A673 (cell line): ENCODE results near the gene MYL12B. TPM values are rescaled to one million over a fixed set of nuclear protein-coding genes. Genes with fewer than 3 reads are reported as not detected.

ENCODE experiments used
- BruUV-seq: library from RNA; stranded (reverse); fragments of 400-500 nt; replicated peaks from 2 replicates; lab custom pipeline; 2021; lab: Mats Ljungman, UMichigan
- CTCF ChIA-PET: fragments of 300-600 bp; sonication (Branson Sonifier 250); formaldehyde crosslinking; loops from one replicate; lab custom pipeline; 2022; ENCODE audit warnings: antibody characterized with exemption; lab: Charles Lee
- POLR2A ChIA-PET: fragments of 300-600 bp; sonication (Branson Sonifier 250); formaldehyde crosslinking; loops from one replicate; lab custom pipeline; 2022; ENCODE audit warnings: antibody characterized with exemption; ENCODE audit not compliant: low non-redundant PET; lab: Charles Lee
- DNase-seq: peaks from one replicate; pipeline ENCODE4 v3.0.0-alpha.2; 2015; ENCODE audit warnings: low spot score
- H3K27ac ChIP-seq: fragments of 200-600 bp; sonication (generic); 2 replicates; pipeline ENCODE4 v1.5.1; 2016; ENCODE audit warnings: mixed run types, low read depth, mild to moderate bottlenecking, mixed read lengths, antibody characterized with exemption, low read length; ENCODE audit not compliant: poor library complexity, severe bottlenecking
- H3K27me3 ChIP-seq: fragments of 200-600 bp; sonication (generic); replicated peaks from 2 replicates; pipeline ENCODE4 v1.6.1; 2017; ENCODE audit warnings: mixed run types, low read depth, mild to moderate bottlenecking, mixed read lengths, antibody characterized with exemption, low read length; ENCODE audit not compliant: insufficient read depth, poor library complexity
- H3K36me3 ChIP-seq: fragments of 200-600 bp; sonication (generic); 2 replicates; pipeline ENCODE4 v1.6.1; 2016; ENCODE audit warnings: mixed run types, mild to moderate bottlenecking, mixed read lengths, antibody characterized with exemption, low read length; ENCODE audit not compliant: insufficient read depth, poor library complexity, severe bottlenecking
- H3K4me1 ChIP-seq: fragments of 200-600 bp; sonication (generic); 2 replicates; pipeline ENCODE4 v1.6.1; 2017; ENCODE audit warnings: mixed run types, mild to moderate bottlenecking, mixed read lengths, antibody characterized with exemption, low read length; ENCODE audit not compliant: insufficient read depth, poor library complexity, severe bottlenecking
- H3K4me3 ChIP-seq: fragments of 200-600 bp; sonication (generic); 2 replicates; pipeline ENCODE4 v1.5.1; 2016; ENCODE audit warnings: low read depth, mixed run types, mild to moderate bottlenecking, mixed read lengths, low read length; ENCODE audit not compliant: poor library complexity, severe bottlenecking
- H3K9me3 ChIP-seq: fragments of 200-600 bp; sonication (generic); 2 replicates; pipeline ENCODE4 v1.6.1; 2016; ENCODE audit warnings: mixed run types, low read depth, mild to moderate bottlenecking, mixed read lengths, antibody characterized with exemption, low read length; ENCODE audit not compliant: poor library complexity, severe bottlenecking
- CTCF ChIP-seq: fragments of 300-800, 200-600 bp; sonication (generic); conservative IDR thresholded peaks from 2 replicates; pipeline ENCODE4 v1.5.1; 2017; ENCODE audit warnings: low read depth, mild to moderate bottlenecking, antibody characterized with exemption, low read length, moderate library complexity, mixed read lengths
- EZH2 ChIP-seq: fragments of 200-600 bp; sonication (generic); IDR thresholded peaks from 2 replicates; pipeline ENCODE4 v1.6.1; 2017; ENCODE audit warnings: borderline replicate concordance, low read depth, mild to moderate bottlenecking, mixed read lengths, antibody characterized with exemption, low read length; ENCODE audit not compliant: poor library complexity, severe bottlenecking
- intact Hi-C: fragments of 100-400 bp; cut with micrococcal nuclease; formaldehyde crosslinking; loops from one replicate; pipeline ENCODE4 v1.10.0; 2022; ENCODE audit not compliant: unreplicated experiment
- total RNA-seq: library from RNA; stranded (reverse); gene quantifications from 2 replicates; pipeline ENCODE4 v1.2.3, GENCODE V29; 2021

MYL12B gene
- total RNA-seq, 1 experiment from 2014 or later = 389 TPM

- ChIA-PET POLR2A (no interaction called here), CTCF (interaction anchor here (0.7 kb wide), 1 partner anchor 61 kb away, joined by 3 read pairs; no protein-coding TSS in a partner anchor)
- Histone ChIP-seq H3K9me3 (no peaks in the 10 kb centered on the region), H3K27ac (no peak overlapping the region), H3K27me3 (no peaks in the 10 kb centered on the region), H3K4me3 (no peak overlapping the region), H3K4me1 (no peaks in the 10 kb centered on the region), H3K36me3 (no peaks in the 10 kb centered on the region)
- intact Hi-C loops = no loop called here
- no peak for DNase-seq
- BruUV-seq = no TSS peak
- no peak for TF ChIP-seq CTCF
- no peak for TF ChIP-seq EZH2
Observed at GRCh38 chr18:3225588-3225987, 36.3 kb upstream of the MYL12B start.

GRCh38 chr18:3226048-3226447 lies 35.9 kb upstream of the MYL12B start:
- POLR2A ChIA-PET = no interaction called here
- H3K36me3 ChIP-seq = no peaks in the 10 kb centered on the region
- no peaks in the 10 kb centered on the region for H3K4me1 ChIP-seq
- CTCF ChIA-PET = no interaction called here
- no peak for DNase-seq
- H3K9me3 ChIP-seq = no peaks in the 10 kb centered on the region
- no TSS peak for BruUV-seq
- no peak overlapping the region for H3K27ac ChIP-seq
- H3K4me3 ChIP-seq = no peak overlapping the region
- intact Hi-C loops = no loop called here
- H3K27me3 ChIP-seq = no peaks in the 10 kb centered on the region
- TF ChIP-seq EZH2 (no peak), CTCF (no peak)

GRCh38 chr18:3230401-3231334 lies 31.3 kb upstream of the MYL12B start:
- ChIA-PET POLR2A (no interaction called here), CTCF (no interaction called here)
- Histone ChIP-seq H3K4me1 (peaks cover 5% of the 10 kb centered on the region), H3K27me3 (no peaks in the 10 kb centered on the region), H3K36me3 (no peaks in the 10 kb centered on the region), H3K4me3 (no peak overlapping the region), H3K9me3 (no peaks in the 10 kb centered on the region), H3K27ac (no peak overlapping the region)
- intact Hi-C loops = no loop called here
- no peak for TF ChIP-seq EZH2
- no peak for TF ChIP-seq CTCF
- peak; percentile 84 for DNase-seq
- BruUV-seq = no TSS peak
